Heart right ventricle (tissue), 16 donors: ENCODE measurements around the gene MYH15. TPM values are rescaled to one million over a fixed set of nuclear protein-coding genes. Genes with fewer than 3 reads are reported as not detected.

Source experiments
- ATAC-seq, 8 donors: fragments of 200-7000 bp; cut with Tn5 transposase; one replicate each; pipeline ENCODE4 v1.9.1; 2020; ENCODE audit warnings: mild to moderate bottlenecking in 8 of 8, moderate library complexity in 8 of 8, moderate number of reproducible peaks in 1 of 8
- DNase-seq, 2 donors: peaks; one replicate each; pipeline ENCODE4 v3.0.0-alpha.2; 2020
- H3K27ac ChIP-seq, 10 donors: fragments of 200-600 bp; sonication (generic) in 2 of 10; one replicate each; pipeline versions ENCODE4 v1.5.0 to v1.8.0; 2020 to 2022; ENCODE audit warnings: mild to moderate bottlenecking in 3 of 10
- H3K27me3 ChIP-seq, 7 donors: fragments of 200-600 bp; one replicate each; pipeline ENCODE4 v1.8.0; 2021 to 2022; ENCODE audit warnings: mild to moderate bottlenecking in 2 of 7
- H3K36me3 ChIP-seq, 9 donors: fragments of 200-600 bp; sonication (generic) in 1 of 9; one replicate each; pipeline versions ENCODE4 v1.5.0 to v1.8.0; 2020 to 2022; ENCODE audit warnings: mild to moderate bottlenecking in 2 of 9
- H3K4me1 ChIP-seq, 9 donors: fragments of 200-600 bp; sonication (generic) in 1 of 9; one replicate each; pipeline versions ENCODE4 v1.5.0 to v1.8.0; 2020 to 2022; ENCODE audit warnings: mild to moderate bottlenecking in 4 of 9
- H3K4me3 ChIP-seq, 10 donors: fragments of 200-600 bp; sonication (generic) in 2 of 10; one replicate each; pipeline versions ENCODE4 v1.5.0 to v1.8.0; 2020 to 2022; ENCODE audit warnings: mild to moderate bottlenecking in 7 of 10, moderate library complexity in 2 of 10
- H3K9me3 ChIP-seq, 11 donors: fragments of 200-600 bp in 10 of 11; sonication (generic) in 2 of 11; one replicate each; pipeline versions ENCODE4 v1.5.0 to v1.8.0; 2013 to 2022; ENCODE audit warnings: mild to moderate bottlenecking in 2 of 11, control low read depth in 1 of 11, moderate library complexity in 1 of 11
- WGBS, 2 donors: extraction: QIAGEN DNeasy Blood & Tissue Kit; methylation state at CpG; one replicate each; pipeline ENCODE4 v1.1.7; 2013; ENCODE audit warnings: inconsistent platforms in 1 of 2; 5-methylcytosine and 5-hydroxymethylcytosine counted together
- intact Hi-C, 10 donors: fragments of 100-400 bp; cut with DNase I; formaldehyde crosslinking; loops; one replicate each; pipeline versions ENCODE4 v1.11.1 to v1.14.2; 2022
- polyA plus RNA-seq, 2 donors: library from polyadenylated mRNA; stranded (reverse); fragments of 200-250 nt; gene quantifications; one replicate each; pipeline ENCODE4 v1.2.3, GENCODE V29; 2013
- total RNA-seq, 10 donors: library from RNA; stranded (reverse); fragmentation: NEBNext Ultra II Directional in 3 of 10; extraction: Animal tissue kit (Norgen Biotek cat#: 25700) in 3 of 10; gene quantifications; one replicate each; pipeline versions ENCODE4 v1.2.1 to v1.2.4, GENCODE V29; 2021 to 2023
- TF ChIP-seq, protein P1 (sequence below), 9 donors: fragments of 200-600 bp; sonication (generic) in 2 of 9; IDR thresholded peaks; one replicate each; pipeline versions ENCODE4 v1.5.0 to v1.8.0; 2021 to 2022; ENCODE audit warnings: antibody characterized with exemption in 9 of 9, mild to moderate bottlenecking in 5 of 9, moderate library complexity in 1 of 9
- donor health status: Arrhythmogenic right ventricular cardiomyopathy.
- donor health status: ischemic (EF 13 %, LVEDD 7.1; RV severe dilation, severe dysfunction).
- donor health status: healthy with polysubstance abuse.
- donor health status: DM: no; HTN: yes; CAD: no.
- donor health status: DM: no; HTN: no; CAD: no.
- donor health status: ischemic (EF 25% LVEDD 6.9; RV normal size, moderate dysfunction).
- donor health status: ischemic (EF 25% LVEDD 5.7; RV mildly dilated, moderate dysfunction).
- donor health status: healthy.
- donor health status: DM: yes; HTN: yes; CAD: no.
- donor health status: Ischemic cardiomyopathy.
- donor health status: ischemic (EF 35%, LVEDD 5.7; RV mildly dilated, moderate dysfunction).
- donor health status: nonischemic (EF 11% LVEDD 7.7; RV severe dilation, severe dysfunction).
- donor health status: DM: yes; HTN: yes; CAD: no.
- donor health status: PGD.
- donor health status: ischemic (EF 29% LVEDD 5.4; RV normal size, mild dysfunction).
- donor health status: nonischemic (EF 23%, LVEDD 6.1; RV moderate dilation, normal function).

MYH15 gene
- total and polyA plus RNA-seq, 12 donors = 0.12 to 1.1 (median 0.26) TPM

DNA sequence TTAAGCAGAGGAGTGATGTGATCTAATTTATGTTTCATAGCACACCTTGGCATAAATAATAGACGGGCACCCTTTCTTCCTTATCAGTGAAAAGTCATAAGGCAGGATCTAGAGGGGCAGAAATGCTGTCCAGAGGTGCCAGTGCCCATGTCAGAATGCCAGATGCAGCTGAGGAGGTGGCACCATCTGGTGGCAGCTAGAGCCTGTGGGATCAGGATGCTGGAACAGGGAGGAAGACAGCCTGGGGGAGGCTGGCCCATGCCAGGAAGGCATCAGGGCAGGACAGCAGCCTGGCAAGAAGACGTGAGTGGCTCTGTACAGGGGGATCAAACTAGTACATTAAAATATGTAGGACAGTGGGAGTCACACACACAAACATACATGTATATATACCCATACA, 16.5 kb downstream of the MYH15 start:
- no peaks in the 10 kb centered on the region for H3K9me3 ChIP-seq
- 64 to 67% methylated on average over 2 of the region's 2 CpGs for WGBS, 2 donors
- no peak overlapping the region for H3K27ac ChIP-seq
- intact Hi-C loops = loop anchor here in 3 of 10 donors (5.0 to 10.0 kb wide), 2 partner anchors 58 to 421 kb away; no protein-coding TSS in a partner anchor
- DNase-seq = peak in 1 of 2 donors; percentile 12
- H3K36me3 ChIP-seq = no peaks in the 10 kb centered on the region
- TF ChIP-seq, protein P1, sequence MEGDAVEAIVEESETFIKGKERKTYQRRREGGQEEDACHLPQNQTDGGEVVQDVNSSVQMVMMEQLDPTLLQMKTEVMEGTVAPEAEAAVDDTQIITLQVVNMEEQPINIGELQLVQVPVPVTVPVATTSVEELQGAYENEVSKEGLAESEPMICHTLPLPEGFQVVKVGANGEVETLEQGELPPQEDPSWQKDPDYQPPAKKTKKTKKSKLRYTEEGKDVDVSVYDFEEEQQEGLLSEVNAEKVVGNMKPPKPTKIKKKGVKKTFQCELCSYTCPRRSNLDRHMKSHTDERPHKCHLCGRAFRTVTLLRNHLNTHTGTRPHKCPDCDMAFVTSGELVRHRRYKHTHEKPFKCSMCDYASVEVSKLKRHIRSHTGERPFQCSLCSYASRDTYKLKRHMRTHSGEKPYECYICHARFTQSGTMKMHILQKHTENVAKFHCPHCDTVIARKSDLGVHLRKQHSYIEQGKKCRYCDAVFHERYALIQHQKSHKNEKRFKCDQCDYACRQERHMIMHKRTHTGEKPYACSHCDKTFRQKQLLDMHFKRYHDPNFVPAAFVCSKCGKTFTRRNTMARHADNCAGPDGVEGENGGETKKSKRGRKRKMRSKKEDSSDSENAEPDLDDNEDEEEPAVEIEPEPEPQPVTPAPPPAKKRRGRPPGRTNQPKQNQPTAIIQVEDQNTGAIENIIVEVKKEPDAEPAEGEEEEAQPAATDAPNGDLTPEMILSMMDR (IDR thresholded peaks at IDR 0.05) = peak in 5 of 9 donors; percentile 27 to 45 (median 28)
- no peak overlapping the region for H3K4me3 ChIP-seq
- peaks cover 0 to 4% (median 0%) of the 10 kb centered on the region in 9 donors for H3K4me1 ChIP-seq
- H3K27me3 ChIP-seq = no peaks in the 10 kb centered on the region
- ATAC-seq = peak in 3 of 8 donors; percentile 41 to 53 (median 41)

DNA sequence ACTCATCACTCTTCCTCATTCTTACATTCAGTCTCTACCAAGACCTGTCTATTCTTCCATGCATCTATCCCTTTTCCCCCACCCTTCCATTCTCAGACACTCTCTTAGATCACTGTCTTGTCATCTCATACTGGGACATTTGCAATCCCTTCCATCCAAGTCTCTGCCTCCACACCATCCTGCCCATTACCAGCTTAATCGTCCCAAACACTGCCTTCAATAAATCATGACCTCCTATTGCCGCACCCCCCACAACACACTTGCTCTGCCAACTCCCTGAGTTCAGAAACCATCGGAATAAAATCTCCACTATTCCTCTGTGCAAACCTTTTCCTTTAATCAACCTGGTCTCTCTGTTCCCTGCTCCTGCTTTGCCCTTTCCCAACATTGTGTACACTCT, 18.9 kb downstream of the MYH15 start:
- Histone ChIP-seq H3K27me3 (no peaks in the 10 kb centered on the region), H3K4me1 (peaks cover 0 to 10% (median 3%) of the 10 kb centered on the region in 9 donors), H3K4me3 (no peak overlapping the region), H3K36me3 (no peaks in the 10 kb centered on the region), H3K9me3 (no peaks in the 10 kb centered on the region), H3K27ac (no peak overlapping the region)
- TF ChIP-seq, protein P1 (IDR thresholded peaks at IDR 0.05) = no peak
- DNase-seq (no peak), ATAC-seq (no peak)
- WGBS, 2 donors = 90 to 94% methylated on average over 3 of the region's 3 CpGs
- intact Hi-C loops = loop anchor here in 5 of 10 donors (2.0 to 10.0 kb wide), 3 partner anchors 61 to 423 kb away; no protein-coding TSS in a partner anchor

DNA sequence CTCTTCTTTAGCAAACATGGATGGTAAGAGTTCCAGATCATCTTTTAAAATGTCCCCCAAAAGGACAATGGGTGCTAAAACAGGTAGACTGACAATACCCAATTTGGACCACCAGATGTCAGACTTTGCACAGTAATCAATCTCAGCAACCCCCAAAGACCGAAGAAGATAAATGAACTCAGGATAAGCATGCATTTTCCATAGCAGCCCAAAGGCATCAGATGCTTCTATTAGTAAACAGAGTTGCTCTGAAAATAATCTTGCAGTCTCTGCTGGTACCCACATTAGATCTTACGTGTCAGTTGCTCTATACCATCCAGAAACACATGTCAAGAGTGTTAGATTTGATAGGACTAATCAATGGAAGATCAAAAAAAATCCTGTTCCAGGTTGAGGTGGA, 20.6 kb downstream of the MYH15 start:
- peaks cover 0 to 13% (median 3%) of the 10 kb centered on the region in 9 donors for H3K4me1 ChIP-seq
- no peaks in the 10 kb centered on the region for H3K9me3 ChIP-seq
- TF ChIP-seq, protein P1 (IDR thresholded peaks at IDR 0.05) = peak; percentile 55 to 83 (median 77)
- no peaks in the 10 kb centered on the region for H3K36me3 ChIP-seq
- H3K27ac ChIP-seq = no peak overlapping the region
- intact Hi-C loops = loop anchor here (1.0 to 10.0 kb wide), 4 partner anchors 63 to 425 kb away; no protein-coding TSS in a partner anchor
- ATAC-seq (peak in 6 of 8 donors; percentile 41 to 74 (median 52)), DNase-seq (peak in 1 of 2 donors; percentile 15)
- no peaks in the 10 kb centered on the region for H3K27me3 ChIP-seq
- no peak overlapping the region for H3K4me3 ChIP-seq
- WGBS, 2 donors = 14 to 20% methylated on average over 2 of the region's 2 CpGs

DNA sequence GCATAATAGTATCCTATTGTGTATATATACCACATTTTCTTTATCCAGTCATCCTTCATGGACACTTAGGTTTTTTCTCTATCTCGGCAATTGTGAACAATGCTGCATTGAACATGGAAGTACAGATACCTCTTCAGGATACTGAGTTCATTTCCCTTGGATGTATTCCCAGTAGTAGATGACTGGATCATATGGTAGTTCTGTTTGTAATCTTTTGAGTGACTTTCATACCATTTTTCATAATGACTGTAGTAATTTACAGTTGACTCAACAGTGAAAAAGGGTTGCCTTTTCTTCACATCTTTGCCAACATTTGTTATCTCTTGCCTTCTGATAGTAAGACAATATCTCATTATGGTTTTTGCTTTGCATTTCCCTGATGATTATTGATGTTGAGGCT, 21.8 kb downstream of the MYH15 start:
- no peaks in the 10 kb centered on the region for H3K27me3 ChIP-seq
- H3K36me3 ChIP-seq = no peaks in the 10 kb centered on the region
- H3K4me3 ChIP-seq = no peak overlapping the region
- H3K27ac ChIP-seq = no peak overlapping the region
- WGBS, 2 donors = 39 to 42% methylated on average over 1 of the region's 1 CpG
- DNase-seq (no peak), ATAC-seq (no peak)
- H3K9me3 ChIP-seq = no peaks in the 10 kb centered on the region
- TF ChIP-seq, protein P1 (IDR thresholded peaks at IDR 0.05) = no peak
- peaks cover 0 to 13% (median 3%) of the 10 kb centered on the region in 9 donors for H3K4me1 ChIP-seq
- intact Hi-C loops = loop anchor here in 4 of 10 donors (1.0 to 2.0 kb wide), 2 partner anchors 64 kb away; no protein-coding TSS in a partner anchor
